Activated CD8-positive, alpha-beta T cell treated with anti-CD3 and anti-CD28 coated beads for 36 hours (primary cell): ENCODE measurements around the gene TSC2. TPM values are rescaled to one million over a fixed set of nuclear protein-coding genes. Genes with fewer than 3 reads are reported as not detected.

Source experiments
- ATAC-seq: fragments of 200-7000 bp; cut with Tn5 transposase; one replicate; pipeline ENCODE4 v1.10.0; 2021; ENCODE audit warnings: mild to moderate bottlenecking, moderate library complexity
- CTCF ChIA-PET: fragments of 350-600 bp; sonication (Branson Sonifier 250); formaldehyde crosslinking; loops from one replicate; lab custom pipeline; 2021; ENCODE audit warnings: antibody characterized with exemption; lab: Charles Lee
- POLR2A ChIA-PET: fragments of 350-600 bp; sonication (Branson Sonifier 250); formaldehyde crosslinking; loops from one replicate; lab custom pipeline; 2021; ENCODE audit warnings: antibody characterized with exemption; lab: Charles Lee
- DNase-seq: peaks from one replicate; pipeline ENCODE4 v3.0.0-alpha.2; 2020
- H3K27ac Mint-ChIP-seq: one replicate; pipeline ENCODE4 v1.8.0; 2021; ENCODE audit warnings: mild to moderate bottlenecking, mixed read lengths
- H3K27me3 Mint-ChIP-seq: one replicate; pipeline ENCODE4 v1.8.0; 2021; ENCODE audit warnings: mixed read lengths
- H3K36me3 Mint-ChIP-seq: one replicate; pipeline ENCODE4 v1.8.0; 2021; ENCODE audit warnings: low read depth, mixed read lengths
- H3K4me1 Mint-ChIP-seq: one replicate; pipeline ENCODE4 v1.8.0; 2021; ENCODE audit warnings: low read depth, mixed read lengths
- H3K4me3 Mint-ChIP-seq: one replicate; pipeline ENCODE4 v1.8.0; 2021; ENCODE audit warnings: mild to moderate bottlenecking, moderate library complexity, mixed read lengths
- H3K9me3 Mint-ChIP-seq: one replicate; pipeline ENCODE4 v1.8.0; 2021; ENCODE audit warnings: mixed read lengths
- intact Hi-C: fragments of 100-400 bp; cut with micrococcal nuclease; formaldehyde crosslinking; loops from one replicate; pipeline ENCODE4 v1.10.0; 2022
- total RNA-seq, 2 experiments: library from RNA; stranded (reverse); gene quantifications; one replicate each; pipeline ENCODE4 v1.2.3, GENCODE V29; 2021
- TF ChIP-seq, protein P1 (sequence below): fragments of 200-600 bp; IDR thresholded peaks from one replicate; pipeline ENCODE4 v1.8.0; 2022; ENCODE audit warnings: antibody characterized with exemption, mild to moderate bottlenecking

TSC2 gene
- total RNA-seq, 2 experiments from 2014 or later = 54.4 to 57.3 TPM

DNA sequence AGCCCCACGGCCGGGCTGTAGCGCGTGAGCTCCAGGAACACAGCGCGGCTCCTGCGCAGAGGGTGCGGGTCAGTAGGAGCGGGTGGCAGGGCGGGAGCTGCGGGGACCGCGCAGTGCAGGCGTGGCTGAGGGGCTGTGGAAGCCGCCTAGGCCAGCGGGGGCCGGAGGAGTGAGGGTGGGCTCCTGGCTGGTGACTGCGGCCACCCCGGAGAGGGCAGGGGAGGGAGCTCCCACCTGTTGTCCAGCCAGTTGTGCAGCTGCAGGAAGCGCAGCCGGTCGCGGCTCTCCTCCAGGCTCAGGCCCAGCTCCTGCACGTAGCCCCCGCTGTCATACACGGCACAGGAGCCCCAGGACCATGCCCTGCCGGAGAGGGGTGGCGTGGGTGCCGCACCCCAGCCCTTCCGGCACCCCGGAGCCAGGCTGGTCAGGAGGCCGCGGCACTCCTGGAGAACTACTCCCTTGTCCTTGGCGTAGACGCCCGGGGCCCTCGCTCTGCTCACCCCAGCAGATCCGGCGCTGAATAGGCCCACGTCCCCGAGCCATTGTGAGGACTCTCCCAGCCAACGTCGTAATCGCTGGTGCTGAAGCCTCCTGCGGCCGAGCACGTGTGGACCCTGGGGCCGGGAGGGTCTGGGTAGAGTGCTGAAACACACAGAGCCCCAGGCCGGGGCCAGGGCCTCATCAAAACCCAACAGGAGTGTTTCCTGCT, 43.9 kb downstream of the TSC2 start:
- intact Hi-C loops = no loop called here

DNA sequence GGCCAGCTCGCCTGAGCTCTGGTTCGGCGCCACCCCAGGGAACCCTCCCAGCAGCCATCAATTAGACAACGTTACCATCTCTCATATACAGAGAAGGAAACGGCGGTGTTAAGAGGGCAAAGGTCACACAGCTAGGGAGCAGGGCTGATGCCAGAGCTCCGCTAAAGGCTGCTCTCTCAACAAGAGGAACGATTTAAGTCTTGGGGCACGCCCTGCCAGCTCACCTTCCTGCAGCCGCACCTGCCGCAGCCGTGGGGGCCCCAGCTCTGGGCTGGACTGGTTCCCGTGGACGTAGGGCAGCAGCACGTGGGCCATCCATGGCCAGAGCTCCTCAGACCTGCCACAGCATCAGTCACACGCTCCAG, 44.5 kb downstream of the TSC2 start:
- Mint-ChIP-seq H3K27me3 (no peaks in the 10 kb centered on the region), H3K27ac (no peak overlapping the region), H3K36me3 (peaks cover 2% of the 10 kb centered on the region), H3K4me3 (no peak overlapping the region), H3K4me1 (no peaks in the 10 kb centered on the region), H3K9me3 (no peaks in the 10 kb centered on the region)
- ChIA-PET POLR2A (no interaction called here), CTCF (interaction anchor here (1.1 kb wide), 1 partner anchor 48 kb away, joined by 3 read pairs; no protein-coding TSS in a partner anchor)
- DNase-seq (no peak), ATAC-seq (no peak)
- intact Hi-C loops = no loop called here
- TF ChIP-seq, protein P1, sequence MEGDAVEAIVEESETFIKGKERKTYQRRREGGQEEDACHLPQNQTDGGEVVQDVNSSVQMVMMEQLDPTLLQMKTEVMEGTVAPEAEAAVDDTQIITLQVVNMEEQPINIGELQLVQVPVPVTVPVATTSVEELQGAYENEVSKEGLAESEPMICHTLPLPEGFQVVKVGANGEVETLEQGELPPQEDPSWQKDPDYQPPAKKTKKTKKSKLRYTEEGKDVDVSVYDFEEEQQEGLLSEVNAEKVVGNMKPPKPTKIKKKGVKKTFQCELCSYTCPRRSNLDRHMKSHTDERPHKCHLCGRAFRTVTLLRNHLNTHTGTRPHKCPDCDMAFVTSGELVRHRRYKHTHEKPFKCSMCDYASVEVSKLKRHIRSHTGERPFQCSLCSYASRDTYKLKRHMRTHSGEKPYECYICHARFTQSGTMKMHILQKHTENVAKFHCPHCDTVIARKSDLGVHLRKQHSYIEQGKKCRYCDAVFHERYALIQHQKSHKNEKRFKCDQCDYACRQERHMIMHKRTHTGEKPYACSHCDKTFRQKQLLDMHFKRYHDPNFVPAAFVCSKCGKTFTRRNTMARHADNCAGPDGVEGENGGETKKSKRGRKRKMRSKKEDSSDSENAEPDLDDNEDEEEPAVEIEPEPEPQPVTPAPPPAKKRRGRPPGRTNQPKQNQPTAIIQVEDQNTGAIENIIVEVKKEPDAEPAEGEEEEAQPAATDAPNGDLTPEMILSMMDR = no peak

More for the DNA sequence above, 43.9 kb downstream of the TSC2 start:
- H3K27me3 Mint-ChIP-seq = no peaks in the 10 kb centered on the region
- peaks cover 2% of the 10 kb centered on the region for H3K36me3 Mint-ChIP-seq
- ATAC-seq (no peak), DNase-seq (no peak)
- H3K9me3 Mint-ChIP-seq = no peaks in the 10 kb centered on the region
- H3K4me3 Mint-ChIP-seq = no peak overlapping the region
- H3K27ac Mint-ChIP-seq = no peak overlapping the region
- TF ChIP-seq, protein P1 = no peak
- POLR2A ChIA-PET = no interaction called here
- H3K4me1 Mint-ChIP-seq = no peaks in the 10 kb centered on the region
- CTCF ChIA-PET = interaction anchor here (1.1 kb wide), 1 partner anchor 48 kb away, joined by 3 read pairs; no protein-coding TSS in a partner anchor

DNA sequence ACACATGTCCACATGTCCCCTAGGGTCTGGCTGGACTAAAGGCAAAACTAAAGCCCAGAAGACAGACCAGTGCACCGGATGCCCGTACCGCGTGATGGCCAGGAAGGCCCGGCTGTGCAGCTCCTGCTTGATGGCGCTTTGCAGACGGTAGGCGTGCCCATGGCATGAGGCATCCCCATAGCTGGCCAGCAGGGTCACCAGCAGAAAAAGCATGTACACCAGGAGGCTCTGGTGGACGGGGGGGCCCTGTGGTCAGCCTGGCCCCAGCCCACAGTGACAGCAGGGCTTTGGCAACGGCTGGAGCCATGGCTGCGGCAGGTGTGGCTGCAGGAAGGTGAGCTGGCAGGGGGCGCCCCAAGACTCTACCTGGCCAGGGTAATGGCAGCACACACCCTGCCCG, 45.1 kb downstream of the TSC2 start:
- DNase-seq = no peak
- intact Hi-C loops = no loop called here
- TF ChIP-seq, protein P1 = no peak
- Mint-ChIP-seq H3K36me3 (peaks cover 2% of the 10 kb centered on the region), H3K9me3 (no peaks in the 10 kb centered on the region), H3K27me3 (no peaks in the 10 kb centered on the region), H3K4me3 (no peak overlapping the region), H3K27ac (no peak overlapping the region), H3K4me1 (no peaks in the 10 kb centered on the region)
- ATAC-seq = no peak
- ChIA-PET POLR2A (no interaction called here), CTCF (interaction anchor here (1.1 kb wide), 1 partner anchor 47 kb away, joined by 3 read pairs; no protein-coding TSS in a partner anchor)

DNA sequence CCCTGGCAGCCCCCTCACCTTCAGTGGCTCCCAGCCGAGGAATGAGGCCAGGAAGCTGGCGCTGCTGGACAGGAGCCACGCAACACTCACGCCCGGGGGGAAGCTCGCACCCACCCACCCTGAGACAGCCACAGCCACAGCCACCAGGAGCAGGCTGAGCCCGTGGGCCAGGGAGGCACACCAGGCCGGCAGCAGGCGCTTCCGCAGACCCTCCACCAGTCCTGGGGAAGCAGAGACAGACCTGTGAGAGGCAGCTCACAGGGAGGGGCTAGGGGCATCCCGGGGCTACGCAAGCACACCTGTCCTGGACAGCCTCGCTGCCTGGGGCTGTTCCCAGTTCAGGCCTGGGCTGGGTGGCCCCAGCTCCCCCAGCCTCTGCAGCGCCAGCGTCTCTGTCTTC, 46.0 kb downstream of the TSC2 start:
- Mint-ChIP-seq H3K4me1 (no peaks in the 10 kb centered on the region), H3K9me3 (no peaks in the 10 kb centered on the region), H3K36me3 (peaks cover 2% of the 10 kb centered on the region), H3K27ac (no peak overlapping the region), H3K27me3 (no peaks in the 10 kb centered on the region), H3K4me3 (no peak overlapping the region)
- DNase-seq = no peak
- intact Hi-C loops = no loop called here
- ChIA-PET POLR2A (no interaction called here), CTCF (no interaction called here)
- ATAC-seq = no peak
- TF ChIP-seq, protein P1 = no peak

DNA sequence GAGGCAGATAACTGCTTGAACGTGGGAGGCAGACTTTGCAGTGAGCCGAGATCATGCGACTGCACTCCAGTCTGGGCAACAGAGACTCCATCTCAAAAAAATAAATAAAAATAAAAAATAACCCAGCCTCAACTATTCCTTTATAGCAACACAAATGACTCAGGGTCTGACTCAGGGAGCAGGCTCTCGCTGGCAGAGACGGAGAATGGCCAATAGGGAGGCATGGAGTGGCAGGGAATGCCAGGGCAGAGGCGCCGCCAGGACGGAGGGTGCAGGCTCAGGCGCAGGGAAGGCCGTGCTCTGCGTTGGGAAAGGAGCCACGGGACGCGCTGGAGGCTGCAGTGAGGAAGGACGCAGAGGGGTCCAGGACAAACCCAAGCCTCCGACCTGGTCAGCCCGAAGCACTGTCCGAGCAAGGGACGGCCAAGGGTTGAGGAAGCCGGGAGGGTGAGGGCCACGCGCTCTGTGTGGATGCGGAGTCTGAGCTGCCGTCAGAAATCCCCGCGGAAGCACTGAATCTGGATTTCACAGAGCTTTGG, 47.6 kb downstream of the TSC2 start:
- H3K27me3 Mint-ChIP-seq = no peaks in the 10 kb centered on the region
- intact Hi-C loops = no loop called here
- TF ChIP-seq, protein P1 = no peak
- no peak overlapping the region for H3K27ac Mint-ChIP-seq
- no peaks in the 10 kb centered on the region for H3K4me1 Mint-ChIP-seq
- H3K36me3 Mint-ChIP-seq = peaks cover 2% of the 10 kb centered on the region
- no peak overlapping the region for H3K4me3 Mint-ChIP-seq
- ChIA-PET CTCF (no interaction called here), POLR2A (no interaction called here)
- no peak for DNase-seq
- no peaks in the 10 kb centered on the region for H3K9me3 Mint-ChIP-seq
- no peak for ATAC-seq
